SU-DHL-6 (cell line): Measurements from ENCODE around the gene CBY1.
A peak's percentile ranks its signal among the peaks of the same experiment; 100 is the strongest.

Experiments
- H2AFZ ChIP-seq: fragments of 200-600 bp; sonication (generic); 2 replicates; pipeline ENCODE4 v1.6.1; 2014; ENCODE audit warnings: low read depth, mild to moderate bottlenecking, moderate library complexity, mixed read lengths, antibody characterized with exemption, low read length; ENCODE audit not compliant: severe bottlenecking
- H3F3A ChIP-seq: fragments of 200-600 bp; shearing (Covaris generic); 2 replicates; pipeline ENCODE4 v1.6.0; 2016; ENCODE audit warnings: antibody characterized with exemption, mild to moderate bottlenecking; ENCODE audit not compliant: insufficient read depth
- H3K27ac ChIP-seq: fragments of 200-600 bp; sonication (generic); 2 replicates; pipeline ENCODE4 v1.5.1; 2016; ENCODE audit warnings: low read depth, mild to moderate bottlenecking, low read length, moderate library complexity, mixed read lengths
- H3K27me3 ChIP-seq: fragments of 200-600 bp; sonication (generic), shearing (Covaris generic); 2 replicates; pipeline ENCODE4 v1.6.0; 2014; ENCODE audit warnings: mild to moderate bottlenecking, low read length
- H3K36me3 ChIP-seq: fragments of 200-600 bp; sonication (generic); 2 replicates; pipeline ENCODE4 v1.6.1; 2014; ENCODE audit warnings: mild to moderate bottlenecking, low read length, mixed read lengths
- H3K4me2 ChIP-seq: fragments of 300-600, 200-600 bp; shearing (Covaris generic), sonication (generic); 2 replicates; pipeline ENCODE4 v1.6.0; 2014; ENCODE audit warnings: low read length, low read depth, mild to moderate bottlenecking; ENCODE audit not compliant: poor library complexity, severe bottlenecking
- H3K4me3 ChIP-seq: fragments of 200-600 bp; sonication (generic); 2 replicates; pipeline ENCODE4 v1.5.1; 2014; ENCODE audit warnings: antibody characterized with exemption, low read length, mild to moderate bottlenecking, mixed read lengths; ENCODE audit not compliant: insufficient read depth, poor library complexity, severe bottlenecking
- H3K79me2 ChIP-seq: fragments of 200-600 bp; sonication (generic); 2 replicates; pipeline ENCODE4 v1.6.1; 2014; ENCODE audit warnings: mild to moderate bottlenecking, low read length, moderate library complexity; ENCODE audit not compliant: insufficient read depth
- H3K9ac ChIP-seq: fragments of 200-600 bp; sonication (generic); 2 replicates; pipeline ENCODE4 v1.7.0; 2014; ENCODE audit warnings: mild to moderate bottlenecking, low read length
- H3K9me2 ChIP-seq: fragments of 200-600 bp; sonication (generic); replicated peaks from 2 replicates; pipeline ENCODE4 v1.6.1; 2014; ENCODE audit warnings: low read length; ENCODE audit not compliant: insufficient read depth
- H3K9me3 ChIP-seq: fragments of 200-600 bp; sonication (generic); 2 replicates; pipeline ENCODE4 v1.6.1; 2014; ENCODE audit warnings: low read length, mixed read lengths; ENCODE audit not compliant: insufficient read depth
- H4K20me1 ChIP-seq: fragments of 200-600 bp; sonication (generic); 2 replicates; pipeline ENCODE4 v1.6.1; 2014; ENCODE audit warnings: low read depth, mild to moderate bottlenecking, antibody characterized with exemption, low read length, moderate library complexity, mixed read lengths
- EZH2phosphoT487 ChIP-seq: fragments of 200-600 bp; sonication (generic), shearing (Covaris generic); conservative IDR thresholded peaks from 2 replicates; pipeline ENCODE4 v1.6.1; 2018; ENCODE audit warnings: mild to moderate bottlenecking, antibody characterized with exemption, low read length, moderate library complexity, mixed read lengths
- TF ChIP-seq, protein P1 (sequence below): fragments of 200-600 bp; sonication (generic); IDR thresholded peaks from one replicate; pipeline ENCODE4 v1.5.1; 2017; ENCODE audit warnings: antibody characterized with exemption, mild to moderate bottlenecking, low read length, moderate library complexity; ENCODE audit not compliant: insufficient read depth, poor library complexity, severe bottlenecking

Gene CBY1

DNA sequence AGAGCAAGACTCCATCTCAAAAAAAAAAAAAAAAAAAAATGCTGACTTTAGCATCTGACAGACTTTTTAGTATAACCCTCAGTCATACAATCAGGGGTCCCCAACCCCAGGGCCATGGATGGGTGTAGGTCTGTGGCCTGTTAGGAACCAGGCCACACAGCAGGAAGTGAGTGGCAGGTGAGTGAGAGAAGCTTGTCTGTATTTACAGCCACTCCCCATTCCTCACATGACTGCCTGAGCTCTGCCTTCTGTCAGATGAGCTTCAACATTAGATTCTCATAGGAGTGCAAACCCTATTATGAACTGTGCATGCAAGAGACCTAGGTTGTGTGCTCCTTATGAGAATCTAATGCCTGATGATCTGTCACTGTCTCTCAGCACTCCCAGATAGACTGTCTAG is 3.6 kb upstream of the CBY1 start:
- no peaks in the 10 kb centered on the region for H3K9me3 ChIP-seq
- H3F3A ChIP-seq = peaks cover 4% of the 10 kb centered on the region; the same call in 1 of the 2 replicates
- no peak overlapping the region for H3K27ac ChIP-seq
- H4K20me1 ChIP-seq = no peaks in the 10 kb centered on the region
- H3K36me3 ChIP-seq = no peaks in the 10 kb centered on the region
- no peak overlapping the region for H3K4me2 ChIP-seq
- TF ChIP-seq, protein P1, sequence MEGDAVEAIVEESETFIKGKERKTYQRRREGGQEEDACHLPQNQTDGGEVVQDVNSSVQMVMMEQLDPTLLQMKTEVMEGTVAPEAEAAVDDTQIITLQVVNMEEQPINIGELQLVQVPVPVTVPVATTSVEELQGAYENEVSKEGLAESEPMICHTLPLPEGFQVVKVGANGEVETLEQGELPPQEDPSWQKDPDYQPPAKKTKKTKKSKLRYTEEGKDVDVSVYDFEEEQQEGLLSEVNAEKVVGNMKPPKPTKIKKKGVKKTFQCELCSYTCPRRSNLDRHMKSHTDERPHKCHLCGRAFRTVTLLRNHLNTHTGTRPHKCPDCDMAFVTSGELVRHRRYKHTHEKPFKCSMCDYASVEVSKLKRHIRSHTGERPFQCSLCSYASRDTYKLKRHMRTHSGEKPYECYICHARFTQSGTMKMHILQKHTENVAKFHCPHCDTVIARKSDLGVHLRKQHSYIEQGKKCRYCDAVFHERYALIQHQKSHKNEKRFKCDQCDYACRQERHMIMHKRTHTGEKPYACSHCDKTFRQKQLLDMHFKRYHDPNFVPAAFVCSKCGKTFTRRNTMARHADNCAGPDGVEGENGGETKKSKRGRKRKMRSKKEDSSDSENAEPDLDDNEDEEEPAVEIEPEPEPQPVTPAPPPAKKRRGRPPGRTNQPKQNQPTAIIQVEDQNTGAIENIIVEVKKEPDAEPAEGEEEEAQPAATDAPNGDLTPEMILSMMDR = no peak
- TF ChIP-seq EZH2phosphoT487 = no peak
- H3K9me2 ChIP-seq = no peaks in the 10 kb centered on the region
- H3K4me3 ChIP-seq = no peak overlapping the region
- no peak overlapping the region for H2AFZ ChIP-seq
- no peaks in the 10 kb centered on the region for H3K27me3 ChIP-seq
- H3K79me2 ChIP-seq = no peaks in the 10 kb centered on the region
- no peak overlapping the region for H3K9ac ChIP-seq

DNA sequence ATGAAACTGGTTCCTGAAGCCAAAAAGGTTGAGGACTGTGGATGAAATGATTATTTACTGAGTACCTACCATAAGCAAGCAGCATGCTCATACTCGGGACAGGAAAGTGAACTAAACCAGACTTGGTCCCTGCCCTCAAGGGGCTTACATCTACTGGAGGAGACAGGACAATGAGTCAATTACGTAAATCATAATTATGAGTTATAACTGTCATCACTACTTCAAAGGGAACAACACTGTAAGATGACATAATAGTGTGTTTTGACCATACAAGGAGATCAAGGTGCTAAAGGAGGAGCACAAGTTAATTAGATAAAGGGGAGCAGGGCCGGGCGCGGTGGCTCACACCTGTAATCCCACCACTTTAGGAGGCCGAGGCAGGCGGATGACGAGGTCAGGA is 2.7 kb upstream of the CBY1 start:
- TF ChIP-seq, protein P1 = no peak
- no peak for TF ChIP-seq EZH2phosphoT487
- H3K4me2 ChIP-seq = no peak overlapping the region
- H3K27ac ChIP-seq = no peak overlapping the region
- H3F3A ChIP-seq = peaks cover 4% of the 10 kb centered on the region; the same call in 1 of the 2 replicates
- no peaks in the 10 kb centered on the region for H4K20me1 ChIP-seq
- no peaks in the 10 kb centered on the region for H3K9me3 ChIP-seq
- no peak overlapping the region for H2AFZ ChIP-seq
- no peaks in the 10 kb centered on the region for H3K9me2 ChIP-seq
- H3K4me3 ChIP-seq = no peak overlapping the region
- no peak overlapping the region for H3K9ac ChIP-seq
- no peaks in the 10 kb centered on the region for H3K36me3 ChIP-seq
- no peaks in the 10 kb centered on the region for H3K27me3 ChIP-seq
- H3K79me2 ChIP-seq = no peaks in the 10 kb centered on the region

DNA sequence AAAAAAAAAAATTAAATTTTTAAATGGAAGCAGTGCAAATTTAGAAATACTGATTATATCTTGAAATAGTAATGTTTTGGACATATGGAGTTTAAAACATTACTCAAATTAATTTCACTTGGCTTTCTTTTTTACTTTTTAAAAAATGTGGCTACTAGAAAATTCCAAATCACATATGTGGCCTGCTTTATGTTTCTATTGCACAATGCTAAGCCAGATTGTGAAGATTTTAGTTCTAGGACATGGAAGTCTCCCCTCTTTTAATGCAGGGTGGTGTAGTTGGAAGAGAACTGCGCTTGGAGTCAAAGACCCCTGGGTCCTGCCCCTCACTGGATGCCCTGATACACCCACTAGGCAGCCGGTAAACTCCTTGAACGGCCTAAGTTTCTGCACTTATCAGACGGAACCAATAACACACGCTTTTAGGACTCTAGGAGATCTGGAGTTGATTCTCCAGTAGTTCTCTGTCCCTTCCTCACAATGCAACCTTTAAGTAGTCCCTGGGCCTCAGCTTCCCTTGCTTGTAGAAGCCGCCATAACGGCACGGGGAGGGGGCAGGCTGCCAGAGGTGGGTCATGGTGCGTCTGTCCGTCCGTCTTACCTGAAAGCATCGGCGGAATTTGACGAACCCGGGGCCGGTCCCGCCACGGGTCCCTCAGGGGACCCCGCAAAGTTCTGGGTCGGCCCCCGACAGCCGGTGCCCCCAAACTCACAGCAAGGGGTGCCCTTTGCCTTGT is 751 bp upstream of the CBY1 start:
- Histone ChIP-seq H3K36me3 (no peaks in the 10 kb centered on the region), H3F3A (peaks cover 4% of the 10 kb centered on the region; the same call in 1 of the 2 replicates), H2AFZ (peak overlapping the region; percentile 98), H3K79me2 (no peaks in the 10 kb centered on the region), H3K27ac (no peak overlapping the region), H3K4me2 (peak overlapping the region; percentile 92), H3K9me3 (no peaks in the 10 kb centered on the region), H3K9me2 (no peaks in the 10 kb centered on the region), H3K4me3 (peak overlapping the region; percentile 88), H3K9ac (peak overlapping the region; percentile 74), H4K20me1 (no peaks in the 10 kb centered on the region), H3K27me3 (no peaks in the 10 kb centered on the region)
- TF ChIP-seq, protein P1 = no peak
